HG03378 (cell line): ENCODE measurements around the gene PLXNA2.

Source experiments
- ATAC-seq: cut with Tn5 transposase; IDR thresholded peaks from one replicate; pipeline ENCODE4 v1.9.1; 2021; ENCODE audit warnings: mild to moderate bottlenecking, moderate library complexity; ENCODE audit not compliant: unreplicated experiment

PLXNA2 gene

GRCh38 chr1:208265525-208265924, 21.3 kb upstream of the PLXNA2 start:
- ATAC-seq: no peak

GRCh38 chr1:208265122-208265469, 20.9 kb upstream of the PLXNA2 start:
- ATAC-seq: no peak

DNA sequence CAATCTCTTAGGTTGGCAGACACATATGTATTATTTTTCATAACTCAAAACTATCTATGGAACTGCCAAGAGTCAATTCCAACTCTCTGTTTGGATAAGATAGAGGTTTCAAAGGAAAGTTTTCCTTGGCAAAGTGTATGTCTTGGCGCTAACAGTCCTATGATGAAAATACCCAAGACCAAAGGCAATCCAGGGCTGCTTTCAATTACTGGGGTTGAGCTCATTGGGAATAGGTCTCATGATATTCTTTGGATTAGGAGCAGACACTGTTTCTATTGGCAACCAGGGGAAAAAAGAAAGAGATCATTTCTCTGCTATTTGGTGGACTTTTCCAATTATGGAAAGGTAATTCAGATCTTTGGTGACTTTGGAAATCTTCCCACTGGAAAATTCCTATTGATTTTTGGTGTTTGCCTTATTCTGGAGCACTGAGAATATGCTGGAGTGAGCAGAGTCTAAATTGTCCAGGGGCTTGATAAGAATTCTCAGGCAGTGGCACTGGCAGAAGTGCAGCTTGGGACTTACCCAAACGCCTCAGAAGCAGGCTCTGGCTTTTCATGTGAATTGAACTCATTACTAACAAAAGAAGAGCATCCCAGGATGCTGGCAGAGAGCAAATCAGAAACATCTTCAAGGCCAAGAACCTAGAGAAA, 20.4 kb upstream of the PLXNA2 start:
- ATAC-seq: no peak

DNA sequence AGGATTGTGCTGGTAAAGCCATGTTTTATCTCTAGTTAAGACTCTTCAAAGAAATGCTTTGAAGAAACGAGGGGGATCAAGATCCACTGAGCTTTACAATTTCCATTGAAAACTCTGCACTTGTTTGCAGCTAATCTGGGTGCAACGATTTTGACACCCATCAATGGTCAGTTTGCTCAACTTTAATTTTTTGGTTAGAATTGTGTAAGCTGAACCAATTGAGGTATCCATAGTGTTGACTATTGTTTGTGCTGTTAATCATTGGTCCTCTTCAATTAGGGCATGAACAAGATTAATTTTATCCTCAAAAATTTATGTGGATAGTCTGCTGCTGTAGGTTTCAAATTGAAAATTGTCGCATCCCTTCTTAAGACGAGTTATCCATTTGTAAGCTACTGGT, 17.7 kb upstream of the PLXNA2 start:
- ATAC-seq: no peak

- no peak for ATAC-seq
Observed at GRCh38 chr1:208258277-208258676, 14.1 kb upstream of the PLXNA2 start.

- no peak for ATAC-seq
Observed at GRCh38 chr1:208257351-208257750, 13.2 kb upstream of the PLXNA2 start.

- ATAC-seq: no peak
Observed at GRCh38 chr1:208256556-208256955, 12.4 kb upstream of the PLXNA2 start.

- no peak for ATAC-seq
Observed at GRCh38 chr1:208256091-208256490, 11.9 kb upstream of the PLXNA2 start.

GRCh38 chr1:208254862-208255261, 10.7 kb upstream of the PLXNA2 start:
- no peak for ATAC-seq

- ATAC-seq: no peak
Observed at GRCh38 chr1:208254376-208254775, 10.2 kb upstream of the PLXNA2 start.

GRCh38 chr1:208252836-208253576, 8.8 kb upstream of the PLXNA2 start:
- no peak for ATAC-seq

DNA sequence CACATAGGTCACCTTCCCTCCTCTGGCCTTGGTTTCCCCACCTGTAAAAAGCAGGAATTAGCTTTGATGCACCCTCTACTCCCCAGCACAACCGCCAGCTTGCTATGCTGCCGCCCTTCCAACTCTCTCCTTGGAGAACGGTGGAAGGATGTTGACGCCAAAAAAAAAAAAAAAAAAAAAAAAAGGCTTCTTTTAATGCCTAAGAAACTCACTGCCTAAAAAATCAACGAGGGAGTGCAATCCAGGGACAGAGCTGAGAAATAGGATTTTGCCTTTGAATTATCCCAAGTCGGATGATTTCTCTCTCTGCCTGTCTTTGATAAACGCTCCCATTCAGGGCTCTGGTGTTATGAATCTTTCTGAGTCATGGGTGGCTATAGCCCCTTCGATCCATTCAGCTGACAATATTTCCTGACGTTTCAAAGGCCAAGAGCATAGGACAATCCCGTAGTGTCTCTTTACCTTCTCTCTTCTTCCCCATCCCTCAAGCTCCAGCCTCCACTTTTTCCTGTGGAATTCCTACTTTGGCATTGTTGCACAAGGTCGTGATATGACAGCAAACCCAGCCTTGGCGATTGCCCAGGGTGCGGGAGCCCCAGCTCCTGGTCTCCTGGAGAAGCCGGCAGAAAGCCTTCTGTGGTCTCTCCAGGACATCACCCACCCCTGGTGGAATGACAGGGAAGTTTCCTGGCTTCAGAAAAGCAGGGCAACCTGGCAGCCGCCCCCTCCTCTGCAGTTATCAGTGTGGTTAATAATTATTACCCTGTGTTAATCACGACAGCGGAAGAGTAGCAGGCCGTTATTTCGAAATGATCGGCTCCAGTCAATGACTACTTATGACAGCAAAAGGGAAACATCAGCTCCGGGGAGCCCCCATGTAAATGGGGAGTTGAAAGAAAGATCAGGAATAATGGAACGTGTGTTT, 8.0 kb upstream of the PLXNA2 start:
- ATAC-seq: no peak

GRCh38 chr1:208251015-208251414, 6.8 kb upstream of the PLXNA2 start:
- ATAC-seq: no peak

DNA sequence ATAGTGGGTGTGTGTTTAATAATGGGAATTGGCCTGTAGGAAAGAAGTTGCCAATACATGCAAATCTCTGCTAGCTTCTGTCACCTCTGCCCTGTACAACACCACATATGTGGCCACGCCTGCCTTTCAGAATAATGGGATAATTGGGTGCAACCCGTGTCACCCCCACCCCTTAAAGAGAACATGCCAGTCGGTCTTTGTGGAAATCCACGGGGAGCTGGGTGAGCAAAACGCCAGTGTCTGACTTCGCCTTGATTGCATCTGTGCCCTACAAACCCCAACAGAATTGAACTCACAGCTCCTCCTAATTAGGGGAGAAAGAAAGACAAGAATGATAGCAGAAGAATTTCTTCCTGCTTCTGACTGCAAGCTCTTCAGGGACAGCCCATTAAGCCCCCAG, 6.4 kb upstream of the PLXNA2 start:
- no peak for ATAC-seq

DNA sequence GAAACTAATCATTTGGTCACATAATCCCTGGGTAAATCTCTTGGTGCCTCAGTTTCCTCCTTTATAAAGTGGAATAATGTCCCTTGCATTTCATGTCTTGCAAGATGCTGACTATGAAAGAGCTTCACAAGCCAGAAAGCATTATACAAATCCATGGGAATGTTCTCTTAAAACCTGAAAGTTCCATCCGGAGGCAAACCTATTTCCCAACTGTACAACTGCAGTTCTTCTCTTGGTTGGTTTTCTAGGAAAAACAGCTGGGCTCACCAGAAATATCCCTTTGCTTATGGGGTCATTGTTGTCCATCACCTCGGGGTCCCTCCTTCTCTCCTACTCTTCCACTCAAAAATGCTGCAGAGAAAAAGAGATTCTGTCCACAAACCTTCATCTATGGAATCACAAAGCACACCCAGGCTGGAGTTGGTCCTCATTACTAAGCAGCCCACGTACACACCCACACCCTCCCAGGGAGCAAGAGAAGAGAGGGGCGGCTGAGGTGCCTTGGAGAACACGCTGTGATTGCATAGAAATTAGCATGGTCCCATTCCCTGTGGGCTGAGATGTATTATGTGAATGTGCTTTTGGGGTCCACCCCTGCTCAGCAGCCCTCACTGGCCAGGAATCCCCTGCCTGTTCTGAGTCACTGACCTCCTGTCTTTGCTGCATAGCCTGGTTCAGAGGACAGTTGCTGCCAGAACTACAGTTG, 5.0 kb upstream of the PLXNA2 start:
- ATAC-seq: no peak

GRCh38 chr1:208248307-208248801, 4.2 kb upstream of the PLXNA2 start:
- ATAC-seq: no peak

GRCh38 chr1:208247696-208248095, 3.5 kb upstream of the PLXNA2 start:
- ATAC-seq: no peak

GRCh38 chr1:208245185-208245705, 1.1 kb upstream of the PLXNA2 start:
- peak; percentile 69 for ATAC-seq

- ATAC-seq: no peak
Observed at GRCh38 chr1:208243527-208243966, 637 bp downstream of the PLXNA2 start.

GRCh38 chr1:208242941-208243526, 1.1 kb downstream of the PLXNA2 start:
- ATAC-seq: no peak
